ENCODE results near the gene SLC9A7. TPM values are rescaled to one million over a fixed set of nuclear protein-coding genes. Genes with fewer than 3 reads are reported as not detected.

SLC9A7 gene
- total and polyA plus RNA-seq, 2 experiments from 2014 or later: 2.5 to 15.4 TPM

- no peaks in the 10 kb centered on the region for H3K4me1 ChIP-seq (ENCODE audit: insufficient read depth)
- DNase-seq (ENCODE audit: low spot score) (no peak), ATAC-seq (no peak)
- no peaks in the 10 kb centered on the region for H4K20me1 ChIP-seq (replicated peaks; ENCODE audit: insufficient read depth)
- no peak overlapping the region for H3K4me2 ChIP-seq
- Mint-ChIP-seq H3K36me3 (ENCODE audit: low read depth) (peaks cover 26% of the 10 kb centered on the region), H3K4me1 (no peaks in the 10 kb centered on the region), H3K27ac (no peak overlapping the region), H3K9me3 (peaks cover 6% of the 10 kb centered on the region; the same call in 1 of the 3 replicates), H3K4me3 (no peak overlapping the region), H3K27me3 (ENCODE audit: insufficient read depth, low read depth, poor library complexity) (no peaks in the 10 kb centered on the region)
- H3K4me3 ChIP-seq: no peak overlapping the region
- H3K27ac ChIP-seq (ENCODE audit: low read depth): no peak overlapping the region
- no peaks in the 10 kb centered on the region for H3F3A ChIP-seq (replicated peaks; ENCODE audit: low read depth)
- no peak overlapping the region for H2AFZ ChIP-seq
- no peak for TF ChIP-seq STAT1 (IDR thresholded peaks at IDR 0.05; ENCODE audit: unreplicated experiment)
- no peak for TF ChIP-seq REST (IDR thresholded peaks at IDR 0.05; ENCODE audit: unreplicated experiment)
- TF ChIP-seq EZH2phosphoT487 (IDR thresholded peaks at IDR 0.05; ENCODE audit: unreplicated experiment): no peak
- no peak for TF ChIP-seq CTCF (conservative IDR thresholded peaks at IDR 0.05; ENCODE audit: low read depth in 2 of 2)
- TF ChIP-seq POLR2AphosphoS5 (IDR thresholded peaks at IDR 0.05; ENCODE audit: low read depth): no peak
- no peak for TF ChIP-seq NANOG (IDR thresholded peaks at IDR 0.05; ENCODE audit: borderline replicate concordance)
- TF ChIP-seq JUNB (IDR thresholded peaks at IDR 0.05; ENCODE audit: unreplicated experiment): no peak
- no peak for TF ChIP-seq ZNF462 (CRISPR knock-in tag; IDR thresholded peaks at IDR 0.05)
- TF ChIP-seq CREB1 (CRISPR knock-in tag; IDR thresholded peaks at IDR 0.05; ENCODE audit: low read depth): no peak
- no peak for TF ChIP-seq ETS1 (IDR thresholded peaks at IDR 0.05)
- TF ChIP-seq ZNF331 (CRISPR knock-in tag; IDR thresholded peaks at IDR 0.05; ENCODE audit: low read depth): no peak
- no peak for TF ChIP-seq ZNF114 (CRISPR knock-in tag; IDR thresholded peaks at IDR 0.05)
- TF ChIP-seq EZH2 (IDR thresholded peaks at IDR 0.05; ENCODE audit: low read depth, unreplicated experiment): no peak
- peaks cover 70% of the 10 kb centered on the region for H3K79me2 ChIP-seq (replicated peaks; ENCODE audit: insufficient read depth)
- no peaks in the 10 kb centered on the region for H3K36me3 ChIP-seq (ENCODE audit: insufficient read depth)
- H3K27me3 ChIP-seq (ENCODE audit: insufficient read depth): no peaks in the 10 kb centered on the region
- H3K9me2 ChIP-seq (ENCODE audit: insufficient read depth): no peaks in the 10 kb centered on the region
Observed at GRCh38 chrX:46744009-46744408, 14.9 kb downstream of the SLC9A7 start.

Measured in GM23338 (cell line).